Peyer's patch (tissue), 4 donors: ENCODE measurements around the gene RNF175. TPM values are rescaled to one million over a fixed set of nuclear protein-coding genes. Genes with fewer than 3 reads are reported as not detected.

Experiments used
- DNase-seq, 3 donors: peaks; one replicate each; pipeline ENCODE4 v3.0.0-alpha.2; 2017 to 2019
- H3K27ac ChIP-seq, 4 donors: fragments of 200-600 bp; sonication (generic); one replicate each; pipeline ENCODE4 v1.5.1; 2016 to 2019
- H3K27me3 ChIP-seq, 2 donors: fragments of 200-600 bp; sonication (generic); one replicate each; pipeline ENCODE4 v1.5.1; 2019
- H3K36me3 ChIP-seq, 3 donors: fragments of 200-600 bp; sonication (generic); one replicate each; pipeline ENCODE4 v1.5.1; 2016 to 2019
- H3K4me1 ChIP-seq, 4 donors: fragments of 200-600 bp; sonication (generic); one replicate each; pipeline ENCODE4 v1.5.1; 2016 to 2019
- H3K4me3 ChIP-seq, 4 donors: fragments of 200-600 bp; sonication (generic); 1 replicate in 3 of 4; 2 replicates in 1 of 4; pipeline ENCODE4 v1.5.1; 2016 to 2019; ENCODE audit warnings: mild to moderate bottlenecking in 1 of 4
- H3K9me3 ChIP-seq, 4 donors: fragments of 200-600 bp; sonication (generic); one replicate each; pipeline ENCODE4 v1.5.1; 2016 to 2019; ENCODE audit warnings: mild to moderate bottlenecking in 1 of 4
- CTCF ChIP-seq, 6 experiments: fragments of 450-650 bp in 4 of 6; fragments of 200-600 bp in 2 of 6; sonication (generic) in 1 of 6; IDR thresholded peaks; one replicate each; pipeline ENCODE4 v1.5.1; 2017 to 2019; ENCODE audit warnings: antibody characterized with exemption in 6 of 6, mild to moderate bottlenecking in 3 of 6, moderate library complexity in 1 of 6
- POLR2A ChIP-seq, 2 donors: fragments of 450-650 bp; IDR thresholded peaks; one replicate each; pipeline ENCODE4 v1.5.1; 2017; ENCODE audit warnings: antibody characterized with exemption in 2 of 2, mild to moderate bottlenecking in 2 of 2, moderate library complexity in 2 of 2
- total RNA-seq, 4 donors: library from RNA; depleted of rRNA; stranded (reverse); fragments of >200 nt; gene quantifications; one replicate each; pipeline ENCODE4 v1.1.0, GENCODE V29; 2016

Gene RNF175
- total RNA-seq, 4 donors from 2014 or later, result not detected

DNA sequence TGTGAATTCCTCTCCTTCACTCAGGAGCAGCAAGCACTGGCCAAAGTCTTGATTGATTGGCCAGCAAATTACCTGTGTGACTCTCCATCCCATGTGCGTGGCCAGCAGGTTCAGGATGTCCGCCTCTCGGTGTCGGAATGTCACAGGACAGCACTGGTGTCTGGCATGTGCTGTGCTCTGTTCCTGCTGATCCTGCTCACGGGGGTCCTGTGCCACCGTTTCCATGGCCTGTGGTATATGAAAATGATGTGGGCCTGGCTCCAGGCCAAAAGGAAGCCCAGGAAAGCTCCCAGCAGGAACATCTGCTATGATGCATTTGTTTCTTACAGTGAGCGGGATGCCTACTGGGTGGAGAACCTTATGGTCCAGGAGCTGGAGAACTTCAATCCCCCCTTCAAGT is 55.3 kb downstream of the RNF175 start:
- Histone ChIP-seq H3K4me1 (no peaks in the 10 kb centered on the region), H3K27ac (no peak overlapping the region), H3K36me3 (no peaks in the 10 kb centered on the region), H3K4me3 (no peak overlapping the region), H3K9me3 (no peaks in the 10 kb centered on the region), H3K27me3 (no peaks in the 10 kb centered on the region)
- TF ChIP-seq POLR2A (IDR thresholded peaks at IDR 0.05) (no peak), CTCF (IDR thresholded peaks at IDR 0.05) (no peak)
- DNase-seq, result no peak

DNA sequence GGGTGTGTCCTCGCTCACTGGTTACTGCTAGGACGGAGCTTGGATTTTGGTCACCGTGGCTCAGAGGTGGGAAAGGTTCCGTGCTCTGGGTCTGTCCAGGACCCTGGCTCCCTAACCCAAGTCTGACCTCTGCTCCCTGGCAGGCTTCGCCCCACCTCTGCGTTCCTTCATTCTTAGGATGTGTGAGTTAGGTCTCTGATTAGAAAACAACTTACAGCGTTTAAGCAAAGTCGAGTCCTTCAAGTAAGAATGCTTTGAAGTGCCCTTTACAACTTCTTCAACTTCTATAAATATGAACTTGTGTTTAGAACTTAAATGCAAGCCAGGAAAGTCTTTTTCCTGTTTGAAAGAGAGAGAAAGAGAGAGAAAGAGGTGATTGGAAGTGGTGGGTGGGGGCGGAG is 74.9 kb downstream of the RNF175 start:
- no peaks in the 10 kb centered on the region for H3K27me3 ChIP-seq
- H3K4me1 ChIP-seq, result peaks cover 0 to 13% (median 0%) of the 10 kb centered on the region in 4 donors
- H3K4me3 ChIP-seq, result peak overlapping the region; percentile 47 to 85 (median 59)
- DNase-seq, result peak in 1 of 3 donors; percentile 55
- TF ChIP-seq CTCF (IDR thresholded peaks at IDR 0.05), result no peak
- TF ChIP-seq POLR2A (IDR thresholded peaks at IDR 0.05), result no peak
- peaks cover 0 to 4% (median 0%) of the 10 kb centered on the region in 3 donors for H3K36me3 ChIP-seq
- peaks cover 0 to 17% (median 6%) of the 10 kb centered on the region in 4 donors for H3K9me3 ChIP-seq
- H3K27ac ChIP-seq, result peak overlapping the region in 2 of 4 donors; percentile 40 to 57

GRCh38 chr4:153684182-153684970 is 75.4 kb downstream of the RNF175 start, which contains the start of gene TLR2:
Gene TLR2 (plus strand): TSS chr4:153684280. CDS start chr4:153702908, 18,628 bp downstream.
- peak; percentile 51 to 87 (median 86) for DNase-seq
- Histone ChIP-seq H3K27ac (peak within 1 kb of the TSS in 3 of 4 donors; percentile 40 to 61 (median 57)), H3K27me3 (no peaks in the 10 kb centered on the region), H3K36me3 (peaks cover 0 to 3% (median 0%) of the 10 kb centered on the region in 3 donors), H3K4me3 (peak within 1 kb of the TSS; percentile 47 to 85 (median 59)), H3K9me3 (peaks cover 0 to 17% (median 6%) of the 10 kb centered on the region in 4 donors), H3K4me1 (peaks cover 0 to 13% (median 0%) of the 10 kb centered on the region in 4 donors)
- TF ChIP-seq POLR2A (IDR thresholded peaks at IDR 0.05) (peak in 1 of 2 donors; percentile 48), CTCF (IDR thresholded peaks at IDR 0.05) (no peak)

DNA sequence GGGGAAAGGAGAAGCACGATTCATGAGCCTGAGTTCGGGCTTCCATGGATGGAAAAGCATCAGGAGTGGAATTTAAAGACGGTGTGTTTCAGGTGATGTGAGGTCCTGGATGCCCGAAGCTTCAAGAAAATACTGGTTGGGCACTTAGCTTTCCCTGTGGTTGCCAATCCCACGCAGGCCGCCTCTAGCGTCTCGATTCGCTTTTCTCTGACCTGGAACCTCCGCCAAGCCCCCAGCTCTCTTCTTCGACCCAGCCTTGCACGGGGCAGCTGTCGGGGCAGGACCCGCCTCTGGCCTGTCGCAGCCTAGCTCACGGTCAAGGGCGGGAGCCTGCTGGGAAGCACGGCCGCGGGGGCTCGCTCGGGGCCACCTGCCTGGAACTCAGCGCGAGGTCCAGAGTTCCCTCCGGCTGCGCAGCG is 76.1 kb downstream of the RNF175 start:
- Histone ChIP-seq H3K27me3 (no peaks in the 10 kb centered on the region), H3K4me3 (peak overlapping the region; percentile 47 to 85 (median 59)), H3K36me3 (no peaks in the 10 kb centered on the region), H3K9me3 (peaks cover 0 to 16% (median 5%) of the 10 kb centered on the region in 4 donors), H3K27ac (peak overlapping the region in 2 of 4 donors; percentile 40 to 61), H3K4me1 (peaks cover 0 to 13% (median 0%) of the 10 kb centered on the region in 4 donors)
- TF ChIP-seq POLR2A (IDR thresholded peaks at IDR 0.05) (no peak), CTCF (IDR thresholded peaks at IDR 0.05) (no peak)
- no peak for DNase-seq

DNA sequence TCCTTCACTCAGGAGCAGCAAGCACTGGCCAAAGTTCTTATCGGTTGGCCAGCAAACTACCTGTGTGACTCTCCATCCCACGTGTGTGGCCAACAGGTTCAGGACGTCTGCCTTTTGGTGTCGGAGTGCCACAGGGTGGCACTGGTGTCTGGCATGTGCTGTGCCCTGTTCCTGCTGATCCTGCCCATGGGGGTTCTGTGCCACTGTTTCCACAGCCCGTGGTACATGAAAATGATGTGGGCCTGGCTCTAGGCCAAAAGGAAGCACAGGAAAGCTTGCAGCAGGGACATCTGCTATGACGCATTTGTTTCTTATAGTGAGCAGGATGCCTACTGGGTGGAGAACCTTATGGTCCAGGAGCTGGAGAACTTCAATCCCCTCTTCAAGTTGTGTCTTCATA is 80.3 kb downstream of the RNF175 start:
- no peak for TF ChIP-seq CTCF (IDR thresholded peaks at IDR 0.05)
- no peak for TF ChIP-seq POLR2A (IDR thresholded peaks at IDR 0.05)
- H3K9me3 ChIP-seq, result no peaks in the 10 kb centered on the region
- DNase-seq, result no peak

More for the DNA sequence above, 80.3 kb downstream of the RNF175 start:
- H3K36me3 ChIP-seq, result no peaks in the 10 kb centered on the region
- H3K4me3 ChIP-seq, result no peak overlapping the region
- H3K4me1 ChIP-seq, result peaks cover 0 to 6% (median 0%) of the 10 kb centered on the region in 4 donors
- H3K27me3 ChIP-seq, result no peaks in the 10 kb centered on the region
- no peak overlapping the region for H3K27ac ChIP-seq
